ENCODE results near the gene ZDHHC24. TPM values are rescaled to one million over a fixed set of nuclear protein-coding genes. Genes with fewer than 3 reads are reported as not detected.

ZDHHC24 gene
- polyA plus RNA-seq, 1 donor from 2014 or later, result 15.9 TPM

GRCh38 chr11:66593650-66594049 is 47.8 kb upstream of the ZDHHC24 start:
- H3K9ac ChIP-seq (ENCODE audit: low read length), result no peak overlapping the region
- no peaks in the 10 kb centered on the region for H3K36me3 ChIP-seq (ENCODE audit: insufficient read depth, low read length)
- H4K20me1 ChIP-seq (ENCODE audit: insufficient read depth), result no peaks in the 10 kb centered on the region
- no peaks in the 10 kb centered on the region for H3K27me3 ChIP-seq (ENCODE audit: insufficient read depth, low read depth, low read length)
- no peaks in the 10 kb centered on the region for H3K79me2 ChIP-seq (replicated peaks; ENCODE audit: insufficient read depth, low read length)
- H3K9me2 ChIP-seq (ENCODE audit: insufficient read depth, low read length), result no peaks in the 10 kb centered on the region
- no peak for TF ChIP-seq RAD21 (conservative IDR thresholded peaks at IDR 0.05)
- TF ChIP-seq EZH2 (IDR thresholded peaks at IDR 0.05; ENCODE audit: borderline replicate concordance, insufficient read depth, low read length, poor library complexity, severe bottlenecking), result no peak
- TF ChIP-seq POLR2AphosphoS5 (IDR thresholded peaks at IDR 0.05), result no peak
- TF ChIP-seq CTCF (IDR thresholded peaks at IDR 0.05; ENCODE audit: poor library complexity, severe bottlenecking), result no peak
- no peak for TF ChIP-seq REST (IDR thresholded peaks at IDR 0.05; ENCODE audit: borderline replicate concordance)
- TF ChIP-seq SMC3 (conservative IDR thresholded peaks at IDR 0.05; ENCODE audit: poor library complexity), result no peak
- TF ChIP-seq TAF1 (IDR thresholded peaks at IDR 0.05; ENCODE audit: low read depth), result no peak
- TF ChIP-seq MXI1 (conservative IDR thresholded peaks at IDR 0.05; ENCODE audit: poor library complexity, severe bottlenecking), result no peak
- no peak for TF ChIP-seq EP300 (conservative IDR thresholded peaks at IDR 0.05; ENCODE audit: poor library complexity, severe bottlenecking)
- H3K27ac ChIP-seq (ENCODE audit: low read length), result no peak overlapping the region
- H3K4me2 ChIP-seq (ENCODE audit: low read length), result peak overlapping the region; percentile 39
- no peak overlapping the region for H2AFZ ChIP-seq (ENCODE audit: low read depth, low read length)
- peaks cover 18% of the 10 kb centered on the region for H3K9me3 ChIP-seq (ENCODE audit: low read length)
- H3F3A ChIP-seq (ENCODE audit: insufficient read depth, low read length, poor library complexity, severe bottlenecking), result no peaks in the 10 kb centered on the region
- H3K4me3 ChIP-seq (ENCODE audit: low read length), result peak overlapping the region; percentile 70

- Histone ChIP-seq H2AFZ (ENCODE audit: low read depth, low read length) (peak overlapping the region; percentile 94), H3K36me3 (ENCODE audit: insufficient read depth, low read length) (no peaks in the 10 kb centered on the region), H3K27ac (ENCODE audit: low read length) (peak overlapping the region; percentile 66), H3K9me3 (ENCODE audit: low read length) (peaks cover 18% of the 10 kb centered on the region), H3K27me3 (ENCODE audit: insufficient read depth, low read depth, low read length) (no peaks in the 10 kb centered on the region), H3K4me3 (ENCODE audit: low read length) (peak overlapping the region; percentile 70), H4K20me1 (ENCODE audit: insufficient read depth) (no peaks in the 10 kb centered on the region), H3K9me2 (ENCODE audit: insufficient read depth, low read length) (no peaks in the 10 kb centered on the region), H3K4me2 (ENCODE audit: low read length) (peak overlapping the region; percentile 39), H3K9ac (ENCODE audit: low read length) (peak overlapping the region; percentile 56), H3F3A (ENCODE audit: insufficient read depth, low read length, poor library complexity, severe bottlenecking) (no peaks in the 10 kb centered on the region), H3K79me2 (replicated peaks; ENCODE audit: insufficient read depth, low read length) (no peaks in the 10 kb centered on the region)
- TF ChIP-seq SMC3 (conservative IDR thresholded peaks at IDR 0.05; ENCODE audit: poor library complexity), result no peak
Observed at GRCh38 chr11:66593303-66593635, 47.4 kb upstream of the ZDHHC24 start.
